ENCODE measurements around the gene GGACT.

Gene GGACT

GRCh38 chr13:100552755-100553154, 35.8 kb downstream of the GGACT start:
- TF ChIP-seq SIN3A (IDR thresholded peaks at IDR 0.05; ENCODE audit: borderline replicate concordance, insufficient read depth, low read length): no peak
- no peak for TF ChIP-seq TAF1 (IDR thresholded peaks at IDR 0.05; ENCODE audit: borderline replicate concordance, insufficient read depth, low read length)
- no peak for TF ChIP-seq REST (IDR thresholded peaks at IDR 0.05; ENCODE audit: insufficient read depth in 1 of 2, low read depth in 2 of 2, low read length in 2 of 2)
- TF ChIP-seq FOXP2 (optimal IDR thresholded peaks at IDR 0.05; ENCODE audit: borderline replicate concordance, extremely low read depth, extremely low read length, insufficient read depth): no peak
- TF ChIP-seq POLR2AphosphoS5 (IDR thresholded peaks at IDR 0.05; ENCODE audit: low read depth, low read length): no peak

DNA sequence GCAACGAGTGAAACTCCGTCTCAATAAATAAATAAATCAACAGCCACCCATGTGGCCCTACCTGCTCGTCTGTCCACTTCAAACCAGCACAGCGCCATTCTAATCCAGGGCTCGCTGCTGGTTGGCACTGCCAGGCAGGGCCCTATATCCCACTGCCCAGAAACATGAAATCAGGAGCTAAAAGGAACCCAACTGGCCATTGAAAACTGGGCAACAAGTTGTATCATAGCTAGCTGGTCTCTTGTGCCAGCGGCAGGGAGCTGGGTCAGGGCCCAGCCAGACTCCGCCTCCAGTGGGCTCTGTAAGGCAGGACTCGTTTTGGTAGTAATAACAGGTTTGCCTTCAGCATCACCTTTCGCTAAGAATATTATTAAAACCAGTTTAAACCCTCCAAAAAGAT, 39.3 kb downstream of the GGACT start:
- TF ChIP-seq TAF1 (IDR thresholded peaks at IDR 0.05; ENCODE audit: borderline replicate concordance, insufficient read depth, low read length) (no peak), POLR2AphosphoS5 (IDR thresholded peaks at IDR 0.05; ENCODE audit: low read depth, low read length) (no peak), FOXP2 (optimal IDR thresholded peaks at IDR 0.05; ENCODE audit: borderline replicate concordance, extremely low read depth, extremely low read length, insufficient read depth) (no peak), REST (IDR thresholded peaks at IDR 0.05; ENCODE audit: insufficient read depth in 1 of 2, low read depth in 2 of 2, low read length in 2 of 2) (no peak), SIN3A (IDR thresholded peaks at IDR 0.05; ENCODE audit: borderline replicate concordance, insufficient read depth, low read length) (no peak)

GRCh38 chr13:100547791-100548201, 40.8 kb downstream of the GGACT start:
- TF ChIP-seq POLR2AphosphoS5 (IDR thresholded peaks at IDR 0.05; ENCODE audit: low read depth, low read length) (no peak), TAF1 (IDR thresholded peaks at IDR 0.05; ENCODE audit: borderline replicate concordance, insufficient read depth, low read length) (no peak), SIN3A (IDR thresholded peaks at IDR 0.05; ENCODE audit: borderline replicate concordance, insufficient read depth, low read length) (no peak), REST (IDR thresholded peaks at IDR 0.05; ENCODE audit: insufficient read depth in 1 of 2, low read depth in 2 of 2, low read length in 2 of 2) (no peak), FOXP2 (optimal IDR thresholded peaks at IDR 0.05; ENCODE audit: borderline replicate concordance, extremely low read depth, extremely low read length, insufficient read depth) (no peak)

- TF ChIP-seq SIN3A (IDR thresholded peaks at IDR 0.05; ENCODE audit: borderline replicate concordance, insufficient read depth, low read length) (no peak), REST (IDR thresholded peaks at IDR 0.05; ENCODE audit: insufficient read depth in 1 of 2, low read depth in 2 of 2, low read length in 2 of 2) (no peak), FOXP2 (optimal IDR thresholded peaks at IDR 0.05; ENCODE audit: borderline replicate concordance, extremely low read depth, extremely low read length, insufficient read depth) (no peak), POLR2AphosphoS5 (IDR thresholded peaks at IDR 0.05; ENCODE audit: low read depth, low read length) (no peak), TAF1 (IDR thresholded peaks at IDR 0.05; ENCODE audit: borderline replicate concordance, insufficient read depth, low read length) (no peak)
These were observed 41.7 kb downstream of the GGACT start for GRCh38 chr13:100546713-100547405.
